Subcutaneous adipose tissue (tissue), 4 donors: ENCODE results near the gene LRRC4. TPM values are rescaled to one million over a fixed set of nuclear protein-coding genes. Genes with fewer than 3 reads are reported as not detected.

Experiments
- total RNA-seq, 4 donors: library from RNA; depleted of rRNA; stranded (reverse); fragments of >200 nt; gene quantifications; one replicate each; pipeline ENCODE4 v1.1.0, GENCODE V29; 2016
- TF ChIP-seq, protein P1 (sequence below): fragments of 450-650 bp; IDR thresholded peaks from one replicate; pipeline ENCODE4 v1.5.1; 2016; ENCODE audit warnings: low read depth, mild to moderate bottlenecking, control low read depth, antibody characterized with exemption, moderate library complexity

LRRC4 gene
- total RNA-seq, 4 donors from 2014 or later: 1.0 to 2.4 (median 1.8) TPM

DNA sequence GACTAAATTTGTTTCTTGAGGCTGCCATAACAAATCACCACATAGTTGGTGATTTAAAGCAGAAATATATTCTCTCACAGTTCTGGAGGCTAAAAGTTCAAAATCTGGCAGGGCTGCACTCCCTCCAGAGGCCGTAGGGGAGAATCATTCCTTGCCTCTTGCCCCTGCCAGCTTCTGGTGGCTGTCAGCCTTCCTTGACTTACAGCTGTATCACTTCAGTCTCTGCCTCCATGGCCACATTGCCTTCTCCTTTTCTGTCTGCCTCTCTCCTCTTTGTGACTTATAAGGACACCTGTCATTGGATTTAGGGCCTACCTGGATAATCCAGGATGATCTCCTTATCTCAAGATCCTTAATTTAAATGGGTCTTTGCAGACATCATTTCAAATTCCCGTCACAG lies 5.8 kb upstream of the LRRC4 start:
- TF ChIP-seq, protein P1, sequence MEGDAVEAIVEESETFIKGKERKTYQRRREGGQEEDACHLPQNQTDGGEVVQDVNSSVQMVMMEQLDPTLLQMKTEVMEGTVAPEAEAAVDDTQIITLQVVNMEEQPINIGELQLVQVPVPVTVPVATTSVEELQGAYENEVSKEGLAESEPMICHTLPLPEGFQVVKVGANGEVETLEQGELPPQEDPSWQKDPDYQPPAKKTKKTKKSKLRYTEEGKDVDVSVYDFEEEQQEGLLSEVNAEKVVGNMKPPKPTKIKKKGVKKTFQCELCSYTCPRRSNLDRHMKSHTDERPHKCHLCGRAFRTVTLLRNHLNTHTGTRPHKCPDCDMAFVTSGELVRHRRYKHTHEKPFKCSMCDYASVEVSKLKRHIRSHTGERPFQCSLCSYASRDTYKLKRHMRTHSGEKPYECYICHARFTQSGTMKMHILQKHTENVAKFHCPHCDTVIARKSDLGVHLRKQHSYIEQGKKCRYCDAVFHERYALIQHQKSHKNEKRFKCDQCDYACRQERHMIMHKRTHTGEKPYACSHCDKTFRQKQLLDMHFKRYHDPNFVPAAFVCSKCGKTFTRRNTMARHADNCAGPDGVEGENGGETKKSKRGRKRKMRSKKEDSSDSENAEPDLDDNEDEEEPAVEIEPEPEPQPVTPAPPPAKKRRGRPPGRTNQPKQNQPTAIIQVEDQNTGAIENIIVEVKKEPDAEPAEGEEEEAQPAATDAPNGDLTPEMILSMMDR: no peak

DNA sequence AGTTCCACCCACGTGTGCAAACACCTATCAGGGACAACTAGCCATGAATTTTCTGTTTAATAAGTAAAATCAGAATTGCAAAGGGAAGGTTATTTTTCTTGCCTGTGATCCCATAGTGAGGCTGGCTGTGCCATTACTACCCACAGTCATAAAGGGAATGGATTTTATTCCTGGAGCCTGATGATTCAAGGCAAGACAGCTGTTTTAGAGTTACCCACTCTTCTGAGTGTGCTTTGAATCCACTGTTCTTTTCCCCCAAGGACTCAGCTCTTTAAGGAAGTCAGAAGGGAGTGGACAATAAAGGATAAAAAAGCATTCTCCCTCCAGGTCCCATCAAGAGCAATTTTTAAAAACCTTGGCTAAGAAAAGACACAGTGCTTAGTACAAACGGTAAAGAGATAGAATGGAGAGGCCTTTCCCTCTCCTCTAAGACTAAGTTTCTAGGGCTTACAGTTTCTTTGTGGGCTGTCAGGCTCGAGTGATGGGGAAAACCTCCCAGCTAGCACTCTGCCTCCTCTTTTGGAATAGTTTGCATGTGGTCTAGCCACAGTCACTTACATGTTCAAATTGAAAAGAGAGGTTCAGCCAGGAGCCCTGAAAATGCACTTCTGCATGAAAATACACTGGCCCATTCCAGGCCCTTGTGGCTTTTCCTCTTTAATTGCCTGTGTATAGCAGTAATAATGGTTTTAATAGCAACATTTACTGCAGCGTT lies 5.1 kb upstream of the LRRC4 start:
- TF ChIP-seq, protein P1: no peak

DNA sequence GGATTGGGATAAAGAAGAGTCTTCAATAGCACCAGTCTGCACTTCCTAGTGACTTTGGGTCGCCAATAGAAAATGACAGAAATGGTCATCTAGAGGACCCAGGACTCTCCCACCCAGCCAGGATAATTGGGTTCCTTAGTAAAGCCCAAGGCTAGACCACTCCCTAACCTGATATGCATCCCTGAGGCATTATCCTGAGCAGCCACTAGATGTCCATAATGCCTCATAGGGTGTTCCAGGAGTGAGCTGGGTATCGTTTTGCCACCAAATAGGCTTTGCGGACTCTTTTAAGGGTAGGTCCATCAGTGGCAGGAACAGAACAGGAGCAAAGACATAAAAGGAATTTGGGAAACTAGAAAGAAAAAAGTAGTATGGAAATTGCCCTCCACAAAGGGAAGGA lies 4.5 kb upstream of the LRRC4 start:
- TF ChIP-seq, protein P1: no peak

DNA sequence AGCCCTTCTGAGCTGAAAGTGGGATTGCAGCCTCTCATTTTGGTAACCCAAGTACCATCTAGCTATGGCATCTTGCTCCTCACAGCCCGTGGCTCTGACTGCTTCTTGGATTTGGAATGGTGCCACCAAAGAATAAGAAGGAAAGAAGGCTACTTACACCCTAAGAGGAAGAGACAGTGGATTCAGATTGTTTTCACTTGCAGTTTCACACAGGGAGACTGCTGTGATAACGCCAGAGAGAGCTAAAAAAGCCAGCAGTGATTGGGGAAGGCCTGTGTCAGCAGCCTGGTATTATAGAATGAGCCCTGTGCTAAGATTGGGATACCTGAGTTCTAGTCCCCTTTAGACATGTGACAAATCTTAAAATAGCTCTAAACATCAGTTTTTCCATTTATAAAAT lies 3.6 kb upstream of the LRRC4 start:
- TF ChIP-seq, protein P1: no peak

DNA sequence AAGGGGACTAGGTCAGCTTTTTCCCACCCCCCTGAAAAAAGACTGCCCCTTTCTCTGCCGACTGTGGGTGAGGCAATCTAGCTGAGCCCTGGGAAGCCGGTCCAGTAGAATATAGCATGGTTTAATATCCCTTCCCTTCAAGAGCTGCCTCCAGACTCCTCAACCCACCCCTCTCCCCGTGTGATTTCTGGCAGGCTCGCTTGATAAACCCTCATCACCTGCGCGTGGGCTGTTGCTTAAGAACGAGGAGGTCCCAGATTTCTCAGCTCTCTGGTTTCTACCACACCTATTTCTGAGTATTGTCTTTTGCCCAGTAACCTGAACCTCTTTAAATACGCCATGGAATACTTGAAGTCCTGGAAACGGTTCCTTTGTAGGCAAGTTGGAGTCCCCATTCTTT lies 2.0 kb upstream of the LRRC4 start:
- TF ChIP-seq, protein P1: no peak

DNA sequence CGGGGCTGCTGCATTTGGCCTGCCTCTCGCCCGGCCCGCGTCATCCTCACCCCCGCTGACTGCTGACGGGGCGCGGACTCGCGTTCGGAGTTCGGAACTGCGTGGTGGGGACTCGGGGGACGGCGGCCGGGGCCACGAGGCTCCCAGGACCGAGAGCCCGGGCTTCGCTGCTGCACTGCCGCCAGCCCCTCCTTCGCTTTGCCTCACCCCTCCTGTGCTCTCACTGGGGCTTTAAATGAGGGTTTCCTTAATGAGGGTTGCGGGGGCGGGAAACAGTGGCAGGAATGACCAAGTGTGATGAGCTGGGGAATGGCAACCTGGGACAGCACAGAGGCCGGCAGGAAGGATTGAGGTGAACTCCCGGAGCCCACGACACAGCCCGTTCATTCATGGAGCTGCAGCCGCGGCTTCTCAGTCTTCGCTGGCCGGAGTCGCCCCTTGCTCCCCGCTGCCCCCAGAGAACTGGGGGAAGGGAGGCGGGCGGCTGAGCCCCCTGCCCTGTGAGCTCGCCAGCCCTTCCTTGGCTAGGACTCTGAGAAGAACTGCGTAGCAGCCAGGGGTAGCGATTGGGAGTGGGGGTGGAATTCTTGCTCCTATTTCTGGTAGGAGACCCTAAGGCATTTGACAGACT lies 1.5 kb upstream of the LRRC4 start:
- TF ChIP-seq, protein P1: no peak

DNA sequence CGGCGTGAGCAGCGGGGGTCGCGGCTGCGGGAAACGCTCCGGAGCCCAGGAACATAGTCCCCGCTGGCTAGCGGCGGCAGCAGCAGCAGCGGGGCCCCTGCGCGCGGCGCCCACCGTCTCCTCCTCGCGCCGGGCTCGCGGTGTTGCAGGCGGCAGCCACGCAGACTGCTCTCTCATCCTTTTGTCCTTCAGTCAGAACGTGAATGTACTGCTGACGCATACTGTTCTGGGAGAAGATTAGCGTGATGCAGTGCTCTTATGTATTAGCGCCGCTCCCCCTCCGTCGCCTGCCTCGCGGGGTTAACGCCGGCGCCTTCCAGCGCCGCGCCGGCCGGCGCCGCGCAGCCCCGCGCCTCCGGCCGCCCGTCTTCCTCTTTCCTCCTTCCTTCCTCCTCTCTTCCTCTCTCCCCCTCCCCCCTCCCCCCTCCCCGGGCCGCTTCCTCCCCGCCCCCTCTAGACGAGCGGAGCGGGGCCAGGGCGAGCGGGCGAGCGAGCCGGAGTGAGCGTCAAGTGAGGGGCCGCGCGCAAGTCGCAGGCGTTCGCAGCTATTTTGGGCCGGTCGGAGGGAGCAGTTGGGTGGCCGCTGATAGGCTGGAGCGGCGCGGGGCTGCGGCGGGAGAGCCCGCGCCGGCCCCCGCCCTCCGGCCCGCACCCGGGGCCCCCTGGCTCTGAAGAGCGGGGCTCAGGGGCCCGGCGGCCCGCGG lies 816 bp upstream of the LRRC4 start:
- TF ChIP-seq, protein P1: no peak
